Measurements from ENCODE around the gene APBA2. TPM values are rescaled to one million over a fixed set of nuclear protein-coding genes. Genes with fewer than 3 reads are reported as not detected.

Gene APBA2
- total RNA-seq, 2 experiments from 2014 or later: 30.8 to 32.0 TPM

GRCh38 chr15:28933710-28934445 is 48.1 kb downstream of the APBA2 start:
- peaks cover 8% of the 10 kb centered on the region for H3K36me3 Mint-ChIP-seq (ENCODE audit: low read depth)
- intact Hi-C loops (cut with micrococcal nuclease): no loop called here
- H3K9me3 Mint-ChIP-seq: peaks cover 3% of the 10 kb centered on the region
- H3K4me1 Mint-ChIP-seq (ENCODE audit: low read depth): peaks cover 70% of the 10 kb centered on the region
- peak; percentile 65 for DNase-seq
- POLR2A ChIA-PET: interaction anchor here (1.0 kb wide), 1 partner anchor 14 kb away, joined by 4 read pairs; no protein-coding TSS in a partner anchor
- ATAC-seq: peak; percentile 54
- H3K4me3 Mint-ChIP-seq: no peak overlapping the region
- H3K27me3 Mint-ChIP-seq: no peaks in the 10 kb centered on the region
- peak overlapping the region; percentile 52 for H3K27ac Mint-ChIP-seq
- TF ChIP-seq, protein P1, sequence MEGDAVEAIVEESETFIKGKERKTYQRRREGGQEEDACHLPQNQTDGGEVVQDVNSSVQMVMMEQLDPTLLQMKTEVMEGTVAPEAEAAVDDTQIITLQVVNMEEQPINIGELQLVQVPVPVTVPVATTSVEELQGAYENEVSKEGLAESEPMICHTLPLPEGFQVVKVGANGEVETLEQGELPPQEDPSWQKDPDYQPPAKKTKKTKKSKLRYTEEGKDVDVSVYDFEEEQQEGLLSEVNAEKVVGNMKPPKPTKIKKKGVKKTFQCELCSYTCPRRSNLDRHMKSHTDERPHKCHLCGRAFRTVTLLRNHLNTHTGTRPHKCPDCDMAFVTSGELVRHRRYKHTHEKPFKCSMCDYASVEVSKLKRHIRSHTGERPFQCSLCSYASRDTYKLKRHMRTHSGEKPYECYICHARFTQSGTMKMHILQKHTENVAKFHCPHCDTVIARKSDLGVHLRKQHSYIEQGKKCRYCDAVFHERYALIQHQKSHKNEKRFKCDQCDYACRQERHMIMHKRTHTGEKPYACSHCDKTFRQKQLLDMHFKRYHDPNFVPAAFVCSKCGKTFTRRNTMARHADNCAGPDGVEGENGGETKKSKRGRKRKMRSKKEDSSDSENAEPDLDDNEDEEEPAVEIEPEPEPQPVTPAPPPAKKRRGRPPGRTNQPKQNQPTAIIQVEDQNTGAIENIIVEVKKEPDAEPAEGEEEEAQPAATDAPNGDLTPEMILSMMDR (IDR thresholded peaks at IDR 0.05): no peak
- CTCF ChIA-PET: interaction anchor here (0.9 to 4.8 kb wide), 5 partner anchors 24 to 53 kb away, joined by 3 to 38 read pairs (median 3); partner anchors contain the start of gene APBA2

DNA sequence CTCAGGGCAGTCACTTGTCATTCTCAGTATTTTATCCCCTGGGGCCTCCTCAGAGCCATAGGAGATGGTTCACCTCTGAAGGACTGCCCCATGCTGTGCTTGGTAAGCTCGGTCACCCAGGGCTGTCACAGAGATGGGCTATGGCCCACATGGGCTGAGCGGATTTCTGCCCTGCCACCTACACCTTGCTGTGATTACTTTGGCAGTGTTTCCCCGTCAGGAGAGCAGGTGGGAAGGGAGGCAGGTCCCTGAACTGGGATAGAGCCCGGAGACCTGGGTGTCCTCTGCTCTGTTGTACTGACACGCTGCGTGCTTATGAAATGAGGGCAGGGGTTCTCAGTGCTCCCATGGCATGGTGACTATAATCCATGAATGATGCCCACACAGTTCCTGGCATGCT is 48.9 kb downstream of the APBA2 start:
- Mint-ChIP-seq H3K27ac (no peak overlapping the region), H3K9me3 (peaks cover 6% of the 10 kb centered on the region), H3K36me3 (ENCODE audit: low read depth) (peaks cover 12% of the 10 kb centered on the region), H3K4me1 (ENCODE audit: low read depth) (peaks cover 69% of the 10 kb centered on the region), H3K4me3 (no peak overlapping the region), H3K27me3 (no peaks in the 10 kb centered on the region)
- ChIA-PET POLR2A (no interaction called here), CTCF (interaction anchor here (0.6 to 4.8 kb wide), 16 partner anchors 12 to 54 kb away, joined by 3 to 38 read pairs (median 4); partner anchors contain the start of gene APBA2)
- ATAC-seq (no peak), DNase-seq (peak; percentile 0)
- intact Hi-C loops (cut with micrococcal nuclease): loop anchor here (5.0 kb wide), 1 partner anchor 38 kb away; no protein-coding TSS in a partner anchor
- TF ChIP-seq, protein P1 (IDR thresholded peaks at IDR 0.05): no peak

- intact Hi-C loops (cut with micrococcal nuclease): loop anchor here (5.0 kb wide), 1 partner anchor 37 kb away; no protein-coding TSS in a partner anchor
- H3K9me3 Mint-ChIP-seq: peaks cover 6% of the 10 kb centered on the region
- no peak overlapping the region for H3K27ac Mint-ChIP-seq
- peaks cover 71% of the 10 kb centered on the region for H3K4me1 Mint-ChIP-seq (ENCODE audit: low read depth)
- no peak overlapping the region for H3K4me3 Mint-ChIP-seq
- H3K27me3 Mint-ChIP-seq: no peaks in the 10 kb centered on the region
- DNase-seq (peak; percentile 85), ATAC-seq (peak; percentile 64)
- TF ChIP-seq, protein P1 (IDR thresholded peaks at IDR 0.05): peak; percentile 51
- CTCF ChIA-PET: interaction anchor here (0.6 to 4.8 kb wide), 16 partner anchors 11 to 46 kb away, joined by 3 to 38 read pairs (median 4); no protein-coding TSS in a partner anchor
- peaks cover 16% of the 10 kb centered on the region for H3K36me3 Mint-ChIP-seq (ENCODE audit: low read depth)
- POLR2A ChIA-PET: interaction anchor here (1.3 kb wide), 1 partner anchor 14 kb away, joined by 3 read pairs; no protein-coding TSS in a partner anchor
Measured at GRCh38 chr15:28935316-28935715, 49.5 kb downstream of the APBA2 start.

- H3K4me1 Mint-ChIP-seq (ENCODE audit: low read depth): peaks cover 73% of the 10 kb centered on the region
- ChIA-PET CTCF (interaction anchor here (0.7 to 4.8 kb wide), 13 partner anchors 10 to 167 kb away, joined by 3 to 38 read pairs (median 4); no protein-coding TSS in a partner anchor), POLR2A (interaction anchor here (1.3 kb wide), 1 partner anchor 13 kb away, joined by 3 read pairs; no protein-coding TSS in a partner anchor)
- H3K9me3 Mint-ChIP-seq: peaks cover 6% of the 10 kb centered on the region
- peak; percentile 0 for DNase-seq
- H3K27ac Mint-ChIP-seq: no peak overlapping the region
- peaks cover 17% of the 10 kb centered on the region for H3K36me3 Mint-ChIP-seq (ENCODE audit: low read depth)
- no peaks in the 10 kb centered on the region for H3K27me3 Mint-ChIP-seq
- intact Hi-C loops (cut with micrococcal nuclease): loop anchor here (5.0 kb wide), 1 partner anchor 36 kb away; no protein-coding TSS in a partner anchor
- TF ChIP-seq, protein P1 (IDR thresholded peaks at IDR 0.05): no peak
- no peak overlapping the region for H3K4me3 Mint-ChIP-seq
- no peak for ATAC-seq
Measured at GRCh38 chr15:28936081-28936480, 50.3 kb downstream of the APBA2 start.
